GM18507 (cell line): ENCODE data around the gene GALNT5.
"Not testable (repeated sequence)": the region's sequence is repeated elsewhere in the genome, so short reads cannot be mapped to it uniquely, and the experiment has no call there.

ENCODE experiments used
- DNase-seq: peaks from one replicate; pipeline ENCODE4 v3.0.0; 2011; ENCODE audit warnings: low read depth; ENCODE audit not compliant: insufficient read length; ENCODE audit errors: extremely low spot score
- FAIRE-seq: peaks from 2 replicates; lab custom pipeline; 2011; peaks lifted over from hg19 to GRCh38; lab: Jason Lieb, UNC

Gene GALNT5

GRCh38 chr2:157271590-157272203, 14.2 kb downstream of the GALNT5 start:
- FAIRE-seq (no peak), DNase-seq (no peak)

- not testable (repeated sequence) for FAIRE-seq, DNase-seq
These were observed 21.8 kb downstream of the GALNT5 start for GRCh38 chr2:157279311-157279710.

- FAIRE-seq (no peak), DNase-seq (no peak)
These were observed 23.8 kb downstream of the GALNT5 start for GRCh38 chr2:157281316-157281715.

GRCh38 chr2:157283468-157283867, 26.0 kb downstream of the GALNT5 start:
- DNase-seq (no peak), FAIRE-seq (no peak)

- DNase-seq = no peak
- no peak for FAIRE-seq
These were observed 29.7 kb downstream of the GALNT5 start for GRCh38 chr2:157287160-157287559.

GRCh38 chr2:157290525-157290924, 33.0 kb downstream of the GALNT5 start:
- DNase-seq = no peak
- no peak for FAIRE-seq

GRCh38 chr2:157291018-157291417, 33.5 kb downstream of the GALNT5 start:
- no peak for FAIRE-seq
- no peak for DNase-seq

GRCh38 chr2:157292853-157293252, 35.3 kb downstream of the GALNT5 start:
- DNase-seq (no peak), FAIRE-seq (no peak)

- DNase-seq (no peak), FAIRE-seq (no peak)
These were observed 39.0 kb downstream of the GALNT5 start for GRCh38 chr2:157296490-157296889.

GRCh38 chr2:157296958-157297357, 39.5 kb downstream of the GALNT5 start:
- DNase-seq = no peak
- FAIRE-seq = no peak

GRCh38 chr2:157301307-157301706, 43.8 kb downstream of the GALNT5 start:
- FAIRE-seq = no peak
- no peak for DNase-seq

- peak; percentile 80 for FAIRE-seq
These were observed 45.1 kb downstream of the GALNT5 start for GRCh38 chr2:157302492-157303099.

GRCh38 chr2:157303612-157304011, 46.1 kb downstream of the GALNT5 start:
- FAIRE-seq (no peak), DNase-seq (no peak)

More at GRCh38 chr2:157302492-157303099, 45.1 kb downstream of the GALNT5 start:
- no peak for DNase-seq

- FAIRE-seq (no peak), DNase-seq (no peak)
These were observed 47.6 kb downstream of the GALNT5 start for GRCh38 chr2:157304811-157305722.

- DNase-seq (no peak), FAIRE-seq (no peak)
These were observed 48.2 kb downstream of the GALNT5 start for GRCh38 chr2:157305723-157306110.

- no peak for DNase-seq
These were observed 49.5 kb downstream of the GALNT5 start for GRCh38 chr2:157307021-157307420.

GRCh38 chr2:157309878-157310277, 52.4 kb downstream of the GALNT5 start:
- no peak for FAIRE-seq

More at GRCh38 chr2:157307021-157307420, 49.5 kb downstream of the GALNT5 start:
- peak; percentile 12 for FAIRE-seq

GRCh38 chr2:157311706-157312105, 54.2 kb downstream of the GALNT5 start:
- FAIRE-seq = no peak
- no peak for DNase-seq

More at GRCh38 chr2:157309878-157310277, 52.4 kb downstream of the GALNT5 start:
- DNase-seq = no peak

- FAIRE-seq (peak; percentile 38), DNase-seq (no peak)
These were observed 55.5 kb downstream of the GALNT5 start for GRCh38 chr2:157312866-157313486.

- FAIRE-seq (no peak), DNase-seq (no peak)
These were observed 58.4 kb downstream of the GALNT5 start for GRCh38 chr2:157315901-157316300.
